Colonic mucosa (tissue), 4 donors: ENCODE data around the gene HEBP1. TPM values are rescaled to one million over a fixed set of nuclear protein-coding genes. Genes with fewer than 3 reads are reported as not detected.

Source experiments
- DNase-seq: peaks from one replicate; pipeline ENCODE4 v3.0.0-alpha.2; 2020
- H3K27ac ChIP-seq: fragments of 200-600 bp; one replicate; pipeline ENCODE4 v1.8.0; 2021
- H3K27me3 ChIP-seq: fragments of 200-600 bp; one replicate; pipeline ENCODE4 v1.8.0; 2021
- H3K36me3 ChIP-seq: fragments of 200-600 bp; one replicate; pipeline ENCODE4 v1.8.0; 2021
- H3K4me1 ChIP-seq: fragments of 200-600 bp; one replicate; pipeline ENCODE4 v1.8.0; 2021; ENCODE audit warnings: mild to moderate bottlenecking
- H3K4me3 ChIP-seq: fragments of 200-600 bp; one replicate; pipeline ENCODE4 v1.8.0; 2021
- H3K9ac ChIP-seq, 2 donors: one replicate each; pipeline ENCODE4 v1.7.0; 2013; ENCODE audit warnings: control low read depth in 2 of 2, low read depth in 2 of 2, low read length in 2 of 2
- H3K9me3 ChIP-seq: fragments of 200-600 bp; one replicate; pipeline ENCODE4 v1.8.0; 2021
- intact Hi-C: fragments of 100-400 bp; cut with DNase I; formaldehyde crosslinking; loops from one replicate; pipeline ENCODE4 v1.14.1; 2022
- total RNA-seq, 2 donors: library from RNA; stranded (reverse); fragmentation: NEBNext Ultra II Directional in 1 of 2; extraction: Animal tissue kit (Norgen Biotek cat#: 25700) in 1 of 2; gene quantifications; one replicate each; pipeline ENCODE4 v1.2.1, GENCODE V29; 2021
- TF ChIP-seq, protein P1 (sequence below): fragments of 200-600 bp; IDR thresholded peaks from one replicate; pipeline ENCODE4 v1.8.0; 2022; ENCODE audit warnings: antibody characterized with exemption, mild to moderate bottlenecking
- donor health status: healthy.
- donor health status: DM: no; HTN: no; CAD: no.
- donor health status: DM: no; HTN: no; CAD: no.

Gene HEBP1
- total RNA-seq, 2 donors from 2014 or later: 40.9 to 61.9 TPM

DNA sequence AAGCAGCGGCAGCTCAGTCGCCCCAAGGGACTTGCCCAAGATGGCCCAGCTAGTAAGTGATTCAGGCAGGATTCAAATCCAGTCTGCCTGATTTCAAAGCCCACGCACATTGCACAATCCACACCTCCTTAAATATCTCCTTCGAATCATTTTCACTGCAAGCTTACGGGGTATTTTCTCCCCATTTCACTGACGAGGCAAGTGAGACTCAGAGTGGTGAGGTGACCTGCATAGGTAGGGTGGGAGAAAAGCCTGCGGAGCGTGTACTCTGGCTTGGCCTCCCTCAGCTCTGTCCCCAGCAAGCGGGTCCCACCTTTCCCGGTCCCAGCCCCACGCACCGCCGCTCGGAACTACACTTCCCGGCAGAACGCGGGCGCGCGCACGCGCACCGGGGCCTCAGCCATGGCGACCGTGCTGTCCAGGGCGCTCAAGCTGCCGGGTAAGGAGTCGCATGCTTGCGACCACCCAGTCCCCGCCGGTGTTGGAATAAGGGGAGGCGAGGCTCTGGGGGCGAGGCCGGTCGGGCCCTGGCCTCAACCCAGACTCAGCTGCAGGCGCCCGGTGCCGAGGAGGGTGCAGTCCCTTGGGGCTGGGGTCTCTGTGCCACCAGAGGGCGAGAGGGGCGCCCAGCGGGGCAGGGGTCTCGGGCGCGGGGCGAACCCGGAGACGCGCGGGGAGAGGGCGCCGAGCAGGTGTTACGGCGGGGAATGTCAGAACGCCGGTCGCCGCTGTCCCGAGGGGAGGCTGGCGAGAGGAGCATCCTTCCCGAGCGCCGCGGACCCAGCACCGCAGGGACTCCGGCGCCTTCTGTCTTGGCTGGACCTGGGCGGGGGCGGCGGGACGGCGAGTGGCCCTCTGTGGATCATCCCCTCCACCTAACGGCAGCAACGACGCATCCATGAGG is 44.2 kb upstream of the HEBP1 start, which contains the start of gene FAM234B:
FAM234B (plus strand) TSS at position 380 of the 904 bp plus-strand sequence; CDS start at position 403, 23 bp downstream.
- Histone ChIP-seq H3K36me3 (no peaks in the 10 kb centered on the region), H3K9ac (peak within 1 kb of the TSS; percentile 55 to 77), H3K9me3 (no peaks in the 10 kb centered on the region), H3K27me3 (peaks cover 30% of the 10 kb centered on the region), H3K4me1 (peaks cover 8% of the 10 kb centered on the region), H3K27ac (no peak within 1 kb of the TSS), H3K4me3 (peak within 1 kb of the TSS; percentile 80)
- TF ChIP-seq, protein P1, sequence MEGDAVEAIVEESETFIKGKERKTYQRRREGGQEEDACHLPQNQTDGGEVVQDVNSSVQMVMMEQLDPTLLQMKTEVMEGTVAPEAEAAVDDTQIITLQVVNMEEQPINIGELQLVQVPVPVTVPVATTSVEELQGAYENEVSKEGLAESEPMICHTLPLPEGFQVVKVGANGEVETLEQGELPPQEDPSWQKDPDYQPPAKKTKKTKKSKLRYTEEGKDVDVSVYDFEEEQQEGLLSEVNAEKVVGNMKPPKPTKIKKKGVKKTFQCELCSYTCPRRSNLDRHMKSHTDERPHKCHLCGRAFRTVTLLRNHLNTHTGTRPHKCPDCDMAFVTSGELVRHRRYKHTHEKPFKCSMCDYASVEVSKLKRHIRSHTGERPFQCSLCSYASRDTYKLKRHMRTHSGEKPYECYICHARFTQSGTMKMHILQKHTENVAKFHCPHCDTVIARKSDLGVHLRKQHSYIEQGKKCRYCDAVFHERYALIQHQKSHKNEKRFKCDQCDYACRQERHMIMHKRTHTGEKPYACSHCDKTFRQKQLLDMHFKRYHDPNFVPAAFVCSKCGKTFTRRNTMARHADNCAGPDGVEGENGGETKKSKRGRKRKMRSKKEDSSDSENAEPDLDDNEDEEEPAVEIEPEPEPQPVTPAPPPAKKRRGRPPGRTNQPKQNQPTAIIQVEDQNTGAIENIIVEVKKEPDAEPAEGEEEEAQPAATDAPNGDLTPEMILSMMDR: no peak
- peak; percentile 74 for DNase-seq
- intact Hi-C loops: loop anchor here (5.0 kb wide), 1 partner anchor 42 kb away; the partner anchor contains the start of gene HEBP1

DNA sequence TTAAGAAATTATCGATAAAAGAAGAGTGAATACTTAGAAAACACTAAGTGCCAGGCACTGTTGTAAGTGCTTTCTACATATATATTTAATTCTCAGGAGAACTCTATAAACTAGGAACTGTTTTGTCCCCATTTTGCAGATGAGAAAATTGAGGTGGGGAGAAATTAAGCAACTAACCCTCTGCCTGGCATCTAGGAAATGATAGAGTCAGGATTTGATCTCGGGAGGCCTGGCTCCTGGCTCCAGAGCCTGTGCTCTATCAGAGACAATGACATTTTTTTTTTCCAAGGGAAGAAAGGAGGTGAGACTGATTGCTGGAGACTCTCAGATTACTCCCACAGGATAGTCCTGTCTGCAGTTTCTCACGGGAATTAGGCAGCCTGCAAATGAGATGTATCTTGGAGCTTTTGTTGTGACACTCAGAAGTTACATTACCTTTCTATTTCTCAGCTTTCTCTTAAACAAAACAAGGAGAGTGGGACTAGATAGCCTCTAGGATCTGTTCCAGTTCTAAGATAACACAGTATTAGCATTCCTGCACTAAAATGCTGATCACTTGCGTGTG is 42.7 kb upstream of the HEBP1 start:
- Histone ChIP-seq H3K36me3 (no peaks in the 10 kb centered on the region), H3K4me3 (no peak overlapping the region), H3K27ac (no peak overlapping the region), H3K9me3 (no peaks in the 10 kb centered on the region), H3K4me1 (peaks cover 8% of the 10 kb centered on the region), H3K27me3 (peaks cover 28% of the 10 kb centered on the region), H3K9ac (no peak overlapping the region)
- no peak for DNase-seq
- intact Hi-C loops: loop anchor here (5.0 kb wide), 1 partner anchor 40 kb away; the partner anchor contains the start of gene HEBP1
- TF ChIP-seq, protein P1: no peak

DNA sequence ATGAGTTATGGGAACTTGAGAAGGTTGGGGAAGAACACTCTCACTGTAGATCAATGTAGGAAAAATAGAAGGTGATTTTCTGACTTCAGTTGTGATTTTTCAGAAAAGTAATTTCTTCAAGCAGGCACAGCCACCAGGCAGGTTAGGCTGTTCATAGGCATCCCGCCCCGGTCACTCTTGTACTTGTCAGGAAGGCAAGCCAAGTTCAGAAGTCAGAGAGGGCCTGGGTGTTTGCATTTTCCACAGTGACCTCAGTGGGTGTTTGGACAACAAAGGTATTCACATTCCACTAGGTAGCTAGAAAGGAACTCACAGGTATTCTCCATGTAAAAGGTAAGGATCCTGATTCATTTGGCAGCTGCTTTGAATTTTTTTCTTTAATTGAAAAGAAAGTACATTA is 41.2 kb upstream of the HEBP1 start:
- intact Hi-C loops: loop anchor here (5.0 kb wide), 1 partner anchor 39 kb away; the partner anchor contains the start of gene HEBP1
- no peak for DNase-seq

DNA sequence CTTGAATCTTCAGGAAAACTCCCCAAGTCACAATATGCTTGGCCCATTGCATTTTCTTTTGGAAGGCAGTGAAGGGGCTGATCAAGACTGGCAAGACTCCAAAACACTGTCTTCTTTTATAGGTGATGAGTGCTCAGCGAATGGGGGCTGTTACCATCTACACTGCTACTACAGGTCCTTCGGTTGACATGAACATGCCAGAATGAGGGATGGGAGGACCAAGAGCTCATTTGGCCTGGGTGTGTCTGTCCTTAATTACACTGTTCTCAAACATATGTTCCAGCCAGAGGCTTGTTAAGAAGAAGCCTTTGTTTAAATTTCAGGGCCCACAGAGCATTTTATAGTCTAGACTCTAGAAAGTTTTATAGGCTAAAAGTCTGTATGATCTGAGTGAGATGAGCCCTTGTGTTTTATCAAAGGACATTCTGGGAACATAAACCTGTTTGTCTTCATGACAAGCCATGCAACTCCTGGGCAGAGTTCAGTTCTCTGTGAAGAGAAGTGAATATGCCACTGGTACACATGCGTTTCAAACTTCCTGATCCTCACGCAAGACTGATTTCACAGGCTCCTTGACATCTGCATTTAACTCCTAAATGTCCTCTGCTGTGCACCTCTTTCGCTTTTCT is 39.4 kb upstream of the HEBP1 start:
- H3K4me1 ChIP-seq: peaks cover 8% of the 10 kb centered on the region
- peaks cover 15% of the 10 kb centered on the region for H3K27me3 ChIP-seq
- peak overlapping the region in 1 of 2 donors; percentile 12 for H3K9ac ChIP-seq
- no peak overlapping the region for H3K27ac ChIP-seq
- TF ChIP-seq, protein P1: no peak
- H3K4me3 ChIP-seq: no peak overlapping the region
- peak; percentile 39 for DNase-seq
- H3K36me3 ChIP-seq: no peaks in the 10 kb centered on the region
- no peaks in the 10 kb centered on the region for H3K9me3 ChIP-seq
- intact Hi-C loops: no loop called here

More for the DNA sequence above, 41.2 kb upstream of the HEBP1 start:
- Histone ChIP-seq H3K9me3 (no peaks in the 10 kb centered on the region), H3K36me3 (no peaks in the 10 kb centered on the region), H3K4me3 (no peak overlapping the region), H3K9ac (no peak overlapping the region), H3K27ac (no peak overlapping the region), H3K4me1 (peaks cover 8% of the 10 kb centered on the region), H3K27me3 (peaks cover 32% of the 10 kb centered on the region)
- TF ChIP-seq, protein P1: no peak

DNA sequence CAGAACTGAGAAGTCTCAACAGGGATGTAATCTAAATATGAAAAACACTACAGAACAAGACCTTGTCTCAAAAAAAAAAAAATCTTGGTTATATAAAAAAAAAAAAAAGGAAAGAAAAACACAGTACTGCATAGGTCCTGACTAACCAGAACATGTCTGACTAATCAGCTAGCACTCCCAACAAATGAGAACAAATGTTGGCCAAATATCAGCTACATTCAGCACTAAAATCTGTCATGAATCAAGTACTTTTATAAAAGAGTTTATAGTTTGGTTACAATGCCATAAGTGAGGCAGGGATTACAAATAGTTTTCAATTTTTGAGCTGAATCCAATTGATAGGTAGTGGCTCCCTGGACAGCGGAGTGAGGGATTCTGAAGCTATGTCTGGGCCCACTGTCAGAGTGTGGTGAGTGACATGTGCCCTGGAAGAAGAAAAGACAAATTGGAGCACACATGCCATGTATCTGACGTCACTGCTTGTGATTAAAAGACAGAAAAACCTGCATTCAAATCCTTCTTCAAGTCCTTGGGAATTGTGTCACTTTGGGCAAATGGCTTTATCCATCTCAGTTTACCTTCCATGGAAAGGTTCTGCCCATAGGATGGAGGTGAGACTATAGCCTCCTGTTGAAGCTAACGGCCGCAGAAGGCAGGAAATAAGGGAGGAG is 38.6 kb upstream of the HEBP1 start:
- no peak for DNase-seq
- Histone ChIP-seq H3K4me3 (no peak overlapping the region), H3K36me3 (no peaks in the 10 kb centered on the region), H3K9ac (no peak overlapping the region), H3K27ac (no peak overlapping the region), H3K9me3 (no peaks in the 10 kb centered on the region), H3K4me1 (peaks cover 8% of the 10 kb centered on the region), H3K27me3 (peaks cover 15% of the 10 kb centered on the region)
- TF ChIP-seq, protein P1: no peak
- intact Hi-C loops: no loop called here
